ENCODE results near the gene SEM1.

- no peak for TF ChIP-seq CTCF (IDR thresholded peaks at IDR 0.05)
- TF ChIP-seq ZFX (IDR thresholded peaks at IDR 0.05; ENCODE audit: borderline replicate concordance): no peak
These were observed 28.0 kb upstream of the SEM1 start for GRCh38 chr7:96737545-96738050.

All from 22Rv1 (cell line).